Activated T-cell treated with anti-CD3 and anti-CD28 coated beads for 48 hours (primary cell): ENCODE results near the gene CSF1.
"Not testable (repeated sequence)": the region's sequence is repeated elsewhere in the genome, so short reads cannot be mapped to it uniquely, and the experiment has no call there.

Experiments
- DNase-seq: peaks from one replicate; pipeline ENCODE4 v3.0.0-alpha.2; 2020; ENCODE audit warnings: low read depth

The CSF1 gene

DNA sequence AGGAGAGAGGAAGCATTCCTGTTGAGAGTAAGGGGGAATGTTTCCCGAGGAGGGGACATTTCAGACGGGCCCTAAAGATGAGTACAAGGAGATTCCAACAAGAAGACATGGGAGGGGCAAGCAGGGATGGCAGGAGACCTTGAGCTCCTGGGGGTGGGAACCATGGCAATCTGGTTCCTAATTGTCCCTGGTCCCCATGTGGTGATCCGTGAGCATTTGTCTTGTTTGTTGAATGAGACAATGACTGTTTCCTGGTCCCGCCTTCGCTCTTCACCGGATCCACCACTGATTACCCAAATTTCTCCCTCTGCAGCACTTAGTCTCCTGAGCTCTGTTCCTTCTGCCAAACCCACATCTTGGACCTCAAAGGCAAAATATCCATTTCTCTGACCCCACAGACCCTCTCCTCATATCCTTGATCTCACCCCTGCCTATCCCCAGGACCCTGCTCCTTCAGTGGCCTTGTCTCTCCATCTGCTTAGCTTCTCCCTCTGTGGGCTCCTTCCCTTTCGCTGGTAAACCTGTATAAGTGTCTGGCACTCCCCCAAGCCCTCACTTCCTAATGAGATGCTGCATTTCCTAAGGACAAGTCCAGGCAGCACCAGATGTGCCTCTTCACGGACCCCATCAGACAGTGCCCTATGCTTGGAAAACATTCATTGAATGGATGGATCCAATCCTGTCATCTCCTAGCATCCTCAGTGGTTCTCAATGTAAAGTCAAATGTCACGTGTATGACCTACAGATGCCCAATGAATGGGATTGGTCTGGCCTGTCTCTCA is 8.3 kb upstream of the CSF1 start:
- DNase-seq = no peak

GRCh38 chr1:109903376-109903930 is 7.2 kb upstream of the CSF1 start:
- DNase-seq = no peak

DNA sequence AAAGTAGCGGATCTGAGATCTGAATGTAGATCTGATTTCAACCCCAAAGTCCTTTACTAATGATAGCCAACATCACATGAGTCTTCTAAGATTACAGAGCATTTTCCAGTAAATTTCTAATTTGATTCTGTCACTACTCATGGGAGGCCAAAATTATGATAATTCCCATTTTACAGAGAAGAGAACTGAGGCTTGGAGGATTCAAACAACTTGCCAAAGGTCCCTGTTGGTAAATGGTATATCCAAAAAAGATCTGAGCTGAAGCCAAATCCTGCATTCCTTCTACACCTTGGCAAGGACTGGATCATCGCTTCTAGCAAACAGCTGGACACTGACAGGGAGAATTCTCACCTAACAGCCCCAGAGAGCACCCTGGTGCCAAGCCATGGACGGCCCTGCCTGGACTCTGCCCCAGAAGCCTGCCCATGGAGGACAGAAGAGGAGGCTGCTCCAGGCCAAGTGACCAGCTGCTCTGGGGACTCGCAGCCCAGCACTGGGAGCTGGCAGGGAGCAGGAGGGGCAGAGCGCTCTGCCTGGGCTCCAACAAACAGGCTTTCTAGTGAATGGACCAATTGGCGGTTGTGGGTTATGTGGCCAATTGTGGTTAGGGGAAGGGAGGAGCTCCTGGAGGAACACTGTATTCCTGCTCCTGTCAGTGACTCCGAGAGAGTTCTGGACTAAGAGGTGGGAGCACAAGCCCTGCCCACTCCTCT is 6.4 kb upstream of the CSF1 start:
- no peak for DNase-seq

- DNase-seq = no peak
These were observed 5.2 kb upstream of the CSF1 start for GRCh38 chr1:109905491-109905890.

GRCh38 chr1:109906160-109906838 is 4.3 kb upstream of the CSF1 start:
- DNase-seq = no peak

GRCh38 chr1:109906839-109907180 is 3.8 kb upstream of the CSF1 start:
- no peak for DNase-seq

DNA sequence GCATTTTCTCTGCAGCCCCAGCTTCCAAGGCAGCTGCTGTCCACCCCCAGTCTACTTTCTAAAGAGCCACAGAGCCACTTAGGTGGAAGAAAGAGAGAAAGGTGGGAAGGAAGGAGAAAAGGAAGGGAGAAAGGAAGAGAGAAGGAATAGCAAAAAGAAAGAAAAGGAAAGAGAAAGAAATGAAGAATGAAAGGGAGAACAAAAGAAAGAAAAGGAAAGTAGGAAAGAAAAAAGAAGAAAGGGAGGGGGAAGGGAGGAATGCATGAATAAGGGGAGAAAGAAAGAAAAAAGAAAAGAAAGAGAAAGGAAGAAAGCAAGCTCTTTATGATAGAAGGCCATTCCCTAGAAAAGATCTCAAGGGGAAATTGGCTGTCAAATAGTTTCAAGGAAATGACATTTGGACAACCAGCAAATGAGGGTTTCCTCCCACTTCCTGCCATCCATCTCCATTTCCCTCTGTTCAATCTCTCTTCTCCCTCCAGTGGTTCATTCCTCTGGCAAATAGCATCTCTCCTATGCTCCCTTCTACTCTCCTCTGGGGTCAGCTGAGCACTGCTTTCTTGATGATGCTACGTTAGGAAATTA is 3.4 kb upstream of the CSF1 start:
- no peak for DNase-seq

DNA sequence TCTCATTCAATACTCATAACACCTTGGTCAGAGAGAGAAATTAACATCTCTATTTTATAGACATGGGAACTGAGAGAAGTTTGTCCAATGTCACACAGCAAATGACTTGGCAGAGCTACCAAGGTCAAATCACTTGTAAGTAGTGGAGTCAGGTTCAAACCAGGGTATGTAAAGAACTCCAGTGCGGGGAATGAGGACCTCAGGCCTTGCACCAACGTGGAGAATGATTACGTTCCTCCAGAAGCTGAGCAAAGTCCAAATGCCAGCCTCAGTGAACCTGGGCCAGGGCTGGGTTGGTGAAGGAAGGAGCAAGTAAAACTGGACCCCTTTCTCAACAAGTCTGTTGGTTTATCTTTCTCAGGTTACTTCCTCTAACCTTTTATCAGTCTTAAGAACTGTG is 1.8 kb upstream of the CSF1 start:
- DNase-seq = no peak

GRCh38 chr1:109909561-109909960 is 1.1 kb upstream of the CSF1 start:
- DNase-seq = no peak

DNA sequence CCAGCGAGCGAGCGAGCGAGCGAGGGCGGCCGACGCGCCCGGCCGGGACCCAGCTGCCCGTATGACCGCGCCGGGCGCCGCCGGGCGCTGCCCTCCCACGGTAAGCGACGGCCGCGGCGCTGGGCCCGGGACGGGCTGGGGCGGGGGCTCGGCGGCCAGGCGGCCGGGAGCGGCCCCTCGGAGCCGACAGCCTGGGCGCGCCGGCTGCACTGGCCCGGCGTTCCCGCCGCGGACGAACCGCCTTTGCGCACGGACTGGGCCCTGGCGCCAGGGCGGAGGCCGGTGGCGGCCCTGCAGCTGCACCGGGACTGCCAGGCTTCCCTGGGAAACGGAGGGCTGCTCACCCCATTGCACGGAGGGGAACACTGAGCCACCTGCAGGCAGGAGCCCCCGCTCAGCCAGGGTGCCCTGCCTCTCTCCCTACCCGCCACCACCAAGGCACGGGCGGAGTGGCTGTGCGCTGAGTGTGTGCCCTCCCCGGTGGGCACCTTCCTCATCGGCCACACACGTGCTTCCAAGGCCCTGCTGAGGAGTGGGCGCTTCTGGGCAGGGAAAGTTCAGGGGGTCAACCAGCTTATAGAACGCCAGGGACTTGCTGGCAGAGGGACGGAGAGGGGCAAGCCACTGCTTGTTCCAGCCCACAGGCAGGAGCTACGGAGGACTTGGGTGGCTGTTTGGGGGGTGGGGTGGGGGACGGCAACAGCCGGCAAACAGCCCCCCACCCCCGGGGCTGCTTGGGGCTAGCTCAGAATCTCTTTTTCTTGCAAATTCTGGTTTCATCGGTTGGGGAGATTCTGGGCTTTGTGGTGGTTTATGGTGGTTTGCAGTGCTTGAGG is 532 bp downstream of the CSF1 start:
- DNase-seq = no peak

DNA sequence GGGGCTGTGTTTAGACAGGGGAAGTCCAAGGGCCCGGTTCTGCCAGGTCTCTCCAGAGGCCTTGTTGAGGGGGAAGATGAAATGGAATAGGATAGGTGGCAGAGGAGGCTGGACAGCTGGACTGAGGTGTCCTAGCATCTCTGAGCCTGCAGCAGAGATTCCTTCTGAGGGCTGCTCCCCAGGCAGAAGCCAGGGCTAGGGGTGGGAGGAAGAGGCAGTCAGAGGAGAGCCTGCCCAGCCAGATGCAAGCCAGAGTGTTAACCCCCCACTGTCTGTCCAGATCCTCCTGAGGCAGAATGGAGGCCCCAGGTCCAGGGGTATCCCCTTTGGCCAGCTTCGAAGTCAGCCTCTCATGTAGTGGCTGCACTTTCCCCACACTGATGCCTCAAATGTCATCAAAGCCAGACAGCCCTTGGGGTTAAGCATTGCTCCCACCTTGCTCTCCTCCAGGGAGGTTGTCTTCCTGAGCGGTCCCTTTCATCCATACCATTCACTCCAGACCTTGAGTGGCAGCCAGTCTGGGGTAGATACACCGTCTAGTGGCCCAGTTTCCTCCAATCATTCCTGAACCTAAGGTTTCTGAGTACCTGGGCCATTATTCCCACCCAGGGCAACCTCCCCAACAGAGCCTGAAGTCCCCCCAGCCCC is 1.7 kb downstream of the CSF1 start:
- no peak for DNase-seq

DNA sequence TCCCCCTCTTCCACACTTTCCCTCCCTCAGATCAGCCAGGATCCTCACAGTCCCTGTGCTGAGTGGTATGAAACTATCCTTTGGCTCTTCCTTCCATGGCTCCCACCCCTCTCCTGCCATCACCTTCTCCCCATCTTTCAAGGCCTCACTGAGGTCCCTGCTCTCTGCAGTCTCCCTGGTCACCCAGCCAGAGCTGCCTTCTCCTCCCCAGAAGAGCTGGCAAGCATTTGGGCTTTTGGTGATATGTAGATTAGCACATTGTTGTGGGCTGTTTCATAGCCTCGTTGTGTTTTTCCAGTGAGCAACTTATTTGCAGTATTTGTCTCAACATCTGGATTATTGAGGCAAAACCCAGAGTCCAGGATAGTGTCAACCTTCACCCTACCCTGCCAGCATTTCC is 2.2 kb downstream of the CSF1 start:
- DNase-seq = no peak

DNA sequence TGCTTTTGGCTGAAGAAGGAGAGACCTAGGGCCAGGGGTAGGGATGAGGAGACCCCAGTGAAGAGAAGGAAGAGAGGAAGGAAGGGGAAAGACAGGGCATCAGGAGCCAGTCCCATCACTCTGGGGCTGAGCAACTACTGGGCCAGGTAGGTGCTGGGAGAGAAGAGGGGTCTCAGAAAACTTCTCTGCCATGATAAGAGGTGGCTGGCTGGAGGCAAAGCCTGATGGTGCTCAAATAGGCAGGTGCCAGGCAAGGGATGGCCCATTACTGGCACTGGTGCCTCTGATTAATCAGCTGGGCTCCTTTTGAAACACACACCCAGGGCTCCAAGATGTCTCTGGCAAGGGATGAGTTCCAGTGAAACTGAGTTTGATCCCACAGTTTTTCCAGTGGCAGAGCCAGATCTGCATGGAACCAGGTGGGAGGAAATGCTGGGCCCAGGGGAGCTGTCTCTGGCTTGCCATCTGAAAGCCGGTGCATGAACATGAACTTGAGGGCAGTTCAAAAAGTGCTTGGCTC is 2.8 kb downstream of the CSF1 start:
- no peak for DNase-seq

GRCh38 chr1:109914587-109915240 is 4.1 kb downstream of the CSF1 start:
- no peak for DNase-seq

- no peak for DNase-seq
These were observed 6.6 kb downstream of the CSF1 start for GRCh38 chr1:109917051-109917767.

DNA sequence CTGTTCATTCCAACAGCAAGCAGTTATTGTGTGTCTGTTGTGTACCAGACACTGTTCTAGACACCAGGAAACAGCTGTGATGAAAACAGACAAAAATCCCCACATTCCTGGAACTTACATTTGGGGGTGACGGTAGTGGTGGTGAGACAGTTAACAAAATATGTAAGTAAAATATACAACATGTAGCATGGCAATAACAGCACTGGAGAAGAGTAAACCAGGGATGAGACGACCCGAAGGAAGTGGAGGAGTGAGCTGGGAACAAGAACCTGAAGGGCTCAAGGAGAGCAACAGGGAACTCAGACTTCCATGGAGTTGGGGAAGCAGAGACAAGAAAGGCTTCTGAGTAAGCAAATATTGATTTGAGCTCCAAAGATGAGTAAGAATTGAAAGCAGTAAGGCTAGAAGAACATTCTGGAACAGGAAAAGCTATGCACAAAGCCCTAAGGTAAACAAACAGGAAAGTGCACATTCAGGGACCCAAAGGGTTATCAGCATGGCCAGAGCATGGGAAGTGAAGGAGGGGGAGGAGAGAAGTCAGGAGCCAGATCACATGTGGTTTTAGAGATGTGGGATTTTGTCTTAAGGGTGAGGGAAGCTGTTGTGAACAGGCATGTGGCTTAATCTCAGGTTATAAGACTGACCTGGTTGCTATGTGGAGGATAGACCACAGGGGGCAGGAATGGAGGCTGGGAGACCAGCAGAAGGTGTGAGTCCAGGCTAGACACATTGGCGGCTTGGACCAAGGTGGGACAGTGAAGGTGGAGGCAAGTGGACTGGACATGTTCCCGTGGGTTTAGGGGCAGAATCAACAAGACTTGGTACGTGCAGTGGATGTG is 7.3 kb downstream of the CSF1 start:
- DNase-seq = no peak

- no peak for DNase-seq
These were observed 8.0 kb downstream of the CSF1 start for GRCh38 chr1:109918671-109919070.

DNA sequence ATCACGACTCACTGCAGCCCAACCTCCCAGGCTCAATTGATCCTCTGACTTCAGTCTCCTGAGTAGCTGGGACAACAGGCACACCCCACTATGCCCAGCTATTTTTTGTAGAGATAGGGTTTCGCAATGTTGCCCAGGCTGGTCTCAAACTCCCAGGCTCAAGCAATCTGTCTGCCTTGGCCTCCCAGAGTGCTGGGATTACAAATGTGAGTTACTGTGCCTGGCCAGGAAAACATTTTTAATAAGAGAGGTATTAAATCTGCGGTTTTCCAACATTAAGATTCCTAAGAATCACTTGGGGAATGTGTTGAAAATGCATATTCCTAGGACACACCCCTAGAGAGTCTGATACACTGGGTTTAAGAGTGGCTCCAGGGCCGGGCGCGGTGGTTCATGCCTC is 8.7 kb downstream of the CSF1 start:
- no peak for DNase-seq

DNA sequence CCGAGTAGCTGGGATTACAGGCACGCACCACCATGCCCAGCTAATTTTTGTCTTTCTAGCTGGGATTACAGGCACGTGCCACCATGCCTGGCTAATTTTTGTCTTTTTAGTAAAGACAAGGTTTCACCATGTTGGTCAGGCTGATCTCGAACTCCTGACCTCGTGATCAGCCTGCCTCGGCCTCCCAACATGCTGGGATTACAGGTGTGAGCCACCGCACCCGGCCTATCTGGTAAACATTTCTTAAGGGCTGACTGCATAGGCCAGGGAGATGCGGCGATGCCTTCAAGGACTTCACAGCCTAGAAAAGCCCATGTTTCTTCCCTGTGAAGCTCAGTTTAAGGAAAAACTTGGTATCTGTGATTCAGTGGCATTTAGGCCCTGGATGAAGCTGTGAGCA is 9.7 kb downstream of the CSF1 start:
- DNase-seq = not testable (repeated sequence)
